GM12878 (cell line): ENCODE measurements around the gene PPFIBP1. TPM values are rescaled to one million over a fixed set of nuclear protein-coding genes. Genes with fewer than 3 reads are reported as not detected.

ENCODE experiments used
- ATAC-seq: fragments of 200-7000 bp; cut with Tn5 transposase; 3 replicates; pipeline ENCODE4 v1.9.1; 2020; ENCODE audit warnings: mild to moderate bottlenecking, moderate library complexity
- BruUV-seq: library from RNA; stranded (reverse); fragments of 400-500 nt; replicated peaks from 2 replicates; lab custom pipeline; 2021; lab: Mats Ljungman, UMichigan
- CTCF ChIA-PET: fragments of 300-600 bp; sonication (Branson Sonifier 250); formaldehyde crosslinking; extraction: SDS; loops from one replicate; lab custom pipeline; 2021; ENCODE audit warnings: inconsistent platforms; lab: Yijun Ruan, JAX
- POLR2A ChIA-PET: fragments of 350-600 bp; formaldehyde crosslinking; extraction: SDS; loops from one replicate; lab custom pipeline; 2021; ENCODE audit warnings: inconsistent platforms; lab: Charles Lee
- RAD21 ChIA-PET: fragments of 300-600 bp; sonication (Branson Sonifier 250); formaldehyde crosslinking; loops from one replicate; lab custom pipeline; 2023; ENCODE audit warnings: antibody characterized with exemption; ENCODE audit not compliant: unreplicated experiment; lab: Charles Lee
- SMC1A ChIA-PET: fragments of 300-600 bp; sonication (Branson Sonifier 250); formaldehyde crosslinking; loops from one replicate; lab custom pipeline; 2023; ENCODE audit not compliant: unreplicated experiment, uncharacterized antibody; lab: Charles Lee
- DNase-seq: peaks from one replicate; pipeline ENCODE4 v3.0.0-alpha.2; 2011; ENCODE audit warnings: low read depth, low spot score
- FAIRE-seq: peaks from 3 replicates; lab custom pipeline; 2011; peaks lifted over from hg19 to GRCh38; lab: Jason Lieb, UNC
- H2AFZ ChIP-seq: 2 replicates; pipeline ENCODE4 v1.6.0; 2011; ENCODE audit warnings: low read depth, low read length, control low read depth; ENCODE audit not compliant: control insufficient read depth
- H3K27ac ChIP-seq: 2 replicates; pipeline ENCODE4 v1.5.1; 2011; ENCODE audit warnings: control low read depth; ENCODE audit not compliant: control insufficient read depth, insufficient read depth
- H3K27me3 ChIP-seq, 2 experiments: replicated peaks in 1 of 2; 2 replicates each; pipeline versions ENCODE4 v1.6.0 to v1.6.1; 2011; ENCODE audit warnings: low read length in 1 of 2; ENCODE audit not compliant: control insufficient read depth in 2 of 2, insufficient read depth in 2 of 2
- H3K36me3 ChIP-seq, 2 experiments: 2 replicates each; pipeline ENCODE4 v1.5.1; 2011; ENCODE audit warnings: low read length in 1 of 2; ENCODE audit not compliant: control insufficient read depth in 2 of 2, insufficient read depth in 2 of 2
- H3K4me1 ChIP-seq: 2 replicates; pipeline ENCODE4 v1.6.1; 2011; ENCODE audit warnings: mild to moderate bottlenecking, low read length, moderate library complexity, mixed read lengths; ENCODE audit not compliant: control insufficient read depth, insufficient read depth
- H3K4me2 ChIP-seq: 2 replicates; pipeline ENCODE4 v1.6.0; 2011; ENCODE audit warnings: control low read depth; ENCODE audit not compliant: control insufficient read depth, insufficient read depth
- H3K4me3 ChIP-seq: fragments of 200-600 bp; sonication (generic); 2 replicates; pipeline ENCODE4 v1.5.1; 2016
- H3K79me2 ChIP-seq: 2 replicates; pipeline ENCODE4 v1.6.0; 2011; ENCODE audit warnings: low read length; ENCODE audit not compliant: control insufficient read depth, insufficient read depth
- H3K9ac ChIP-seq: 2 replicates; pipeline ENCODE4 v1.8.0; 2011; ENCODE audit warnings: low read length, control low read depth, mixed read lengths; ENCODE audit not compliant: control insufficient read depth, insufficient read depth
- H3K9me3 ChIP-seq: replicated peaks from 3 replicates; pipeline ENCODE4 v1.5.1; 2011; ENCODE audit warnings: mild to moderate bottlenecking, low read length; ENCODE audit not compliant: control insufficient read depth, insufficient read depth
- H4K20me1 ChIP-seq: 2 replicates; pipeline ENCODE4 v1.6.0; 2011; ENCODE audit not compliant: control insufficient read depth, insufficient read depth
- ASH2L ChIP-seq: fragments of 300-600, 200-600 bp; sonication (generic); IDR thresholded peaks from 2 replicates; pipeline ENCODE4 v1.6.1; 2017; ENCODE audit warnings: low read depth, mild to moderate bottlenecking, borderline replicate concordance
- EZH2 ChIP-seq: IDR thresholded peaks from 2 replicates; pipeline ENCODE4 v1.6.1; 2012; ENCODE audit warnings: low read depth, mild to moderate bottlenecking, control low read depth, inconsistent platforms, low read length, borderline replicate concordance; ENCODE audit not compliant: control insufficient read depth
- GATAD2B ChIP-seq: fragments of 450-650 bp; conservative IDR thresholded peaks from 2 replicates; pipeline ENCODE4 v1.6.1; 2017; ENCODE audit warnings: low read depth, mild to moderate bottlenecking, moderate library complexity
- MTA2 ChIP-seq: fragments of 450-650 bp; IDR thresholded peaks from 2 replicates; pipeline ENCODE4 v1.6.1; 2016; ENCODE audit warnings: low read depth, mild to moderate bottlenecking, moderate library complexity
- MYB ChIP-seq: fragments of 150-350 bp; IDR thresholded peaks from 2 replicates; pipeline ENCODE4 v1.6.1; 2014; ENCODE audit warnings: mild to moderate bottlenecking, low read depth, low read length, borderline replicate concordance
- NFYA ChIP-seq: IDR thresholded peaks from 2 replicates; pipeline ENCODE4 v1.6.1; 2011; ENCODE audit warnings: low read depth, mild to moderate bottlenecking, low read length, improper control_type of control experiment, borderline replicate concordance
- POLR2AphosphoS5 ChIP-seq: IDR thresholded peaks from 2 replicates; pipeline ENCODE4 v1.6.1; 2011; ENCODE audit warnings: mild to moderate bottlenecking, low read length, inconsistent platforms
- SP1 ChIP-seq: IDR thresholded peaks from one replicate; pipeline ENCODE4 v1.6.1; 2011; ENCODE audit warnings: low read depth, low read length
- SPI1 ChIP-seq: IDR thresholded peaks from 2 replicates; pipeline ENCODE4 v1.6.1; 2011; ENCODE audit warnings: low read depth, mild to moderate bottlenecking, low read length, moderate library complexity, borderline replicate concordance; ENCODE audit not compliant: insufficient read depth
- WGBS: methylation state at CpG from one replicate; pipeline ENCODE4 v1.1.6; 2016; ENCODE audit warnings: low lambda C conversion rate; ENCODE audit not compliant: insufficient replicate concordance, insufficient coverage; ENCODE audit errors: missing lambda C conversion rate; 5-methylcytosine and 5-hydroxymethylcytosine counted together
- in situ Hi-C: fragments of 300-500 bp; cut with MboI; formaldehyde crosslinking; loops from 9 replicates; pipeline ENCODE4 v1.14.3; 2018; ENCODE audit warnings: mixed read lengths
- intact Hi-C: fragments of 100-400 bp; cut with micrococcal nuclease; formaldehyde crosslinking; loops from one replicate; pipeline ENCODE4 v1.14.2; 2022; ENCODE audit not compliant: unreplicated experiment
- polyA plus RNA-seq, 11 experiments: library from polyadenylated mRNA; depleted of rRNA in 4 of 11; unstranded in 6 of 11; stranded (reverse) in 5 of 11; fragments of >200 nt; fragmentation: Nextera tagmentation in 4 of 11; fragmentation: Illumina TruSeq in 1 of 11; extraction: Ambion mirVana in 4 of 11; extraction: Trizol in 1 of 11; gene quantifications; 1 replicate in 1 of 11; 2 replicates in 10 of 11; pipeline versions ENCODE4 v1.2.1 to v1.2.3, GENCODE V29; 2011 to 2016; ENCODE audit warnings: inconsistent platforms in 2 of 11, missing spikeins in 2 of 11, low read depth in 1 of 11
- total RNA-seq, 4 experiments: library from RNA; depleted of rRNA in 3 of 4; stranded (reverse); fragments of >200 nt in 3 of 4; fragmentation: Illumina TruSeq in 1 of 4; extraction: Trizol in 1 of 4; gene quantifications; 2 replicates each; pipeline versions ENCODE4 v1.2.1 to v1.2.3, GENCODE V29; 2013 to 2021
- TF ChIP-seq, protein P1 (sequence below): IDR thresholded peaks from 2 replicates; pipeline ENCODE4 v1.6.1; 2012; ENCODE audit warnings: low read depth, low read length, improper control_type of control experiment
- TF ChIP-seq, protein P2 (sequence below): IDR thresholded peaks from 2 replicates; pipeline ENCODE4 v1.6.1; 2011; ENCODE audit warnings: borderline replicate concordance, low read depth, mild to moderate bottlenecking, moderate library complexity, mixed read lengths, low read length; ENCODE audit not compliant: insufficient read depth; ENCODE audit errors: extremely low read length

PPFIBP1 gene
- total and polyA plus RNA-seq, 10 of the 15 experiments (the other 5 are each of a cell fraction or from before 2014, with no cell fraction given): 0.47 to 7.8 (median 3.6) TPM

DNA sequence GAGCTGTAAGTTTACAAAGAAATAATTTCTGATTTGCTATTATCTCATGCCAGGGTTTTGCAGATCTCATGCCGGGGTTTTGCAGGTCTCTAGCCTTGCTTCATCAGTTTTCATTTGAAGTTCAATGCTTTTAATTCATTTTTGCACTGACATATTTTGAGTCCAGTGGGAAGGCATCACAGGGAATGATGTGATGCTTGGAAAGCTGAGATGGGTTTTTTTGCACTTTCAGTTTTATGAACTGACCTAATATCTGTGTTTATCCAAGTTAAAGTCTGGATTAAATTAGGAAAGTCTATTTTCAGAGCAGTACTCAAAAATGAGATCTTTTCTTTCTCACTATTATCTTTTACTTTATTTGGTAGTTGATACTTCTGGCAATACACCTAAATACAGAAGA, 148.6 kb downstream of the PPFIBP1 start (continued):
- TF ChIP-seq EZH2: no peak
- no peak for TF ChIP-seq GATAD2B
- TF ChIP-seq POLR2AphosphoS5: no peak
- no peak for TF ChIP-seq SPI1
- TF ChIP-seq MYB: no peak
- TF ChIP-seq, protein P1, sequence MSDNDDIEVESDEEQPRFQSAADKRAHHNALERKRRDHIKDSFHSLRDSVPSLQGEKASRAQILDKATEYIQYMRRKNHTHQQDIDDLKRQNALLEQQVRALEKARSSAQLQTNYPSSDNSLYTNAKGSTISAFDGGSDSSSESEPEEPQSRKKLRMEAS: no peak
- TF ChIP-seq, protein P2, sequence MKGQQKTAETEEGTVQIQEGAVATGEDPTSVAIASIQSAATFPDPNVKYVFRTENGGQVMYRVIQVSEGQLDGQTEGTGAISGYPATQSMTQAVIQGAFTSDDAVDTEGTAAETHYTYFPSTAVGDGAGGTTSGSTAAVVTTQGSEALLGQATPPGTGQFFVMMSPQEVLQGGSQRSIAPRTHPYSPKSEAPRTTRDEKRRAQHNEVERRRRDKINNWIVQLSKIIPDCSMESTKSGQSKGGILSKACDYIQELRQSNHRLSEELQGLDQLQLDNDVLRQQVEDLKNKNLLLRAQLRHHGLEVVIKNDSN: no peak

DNA sequence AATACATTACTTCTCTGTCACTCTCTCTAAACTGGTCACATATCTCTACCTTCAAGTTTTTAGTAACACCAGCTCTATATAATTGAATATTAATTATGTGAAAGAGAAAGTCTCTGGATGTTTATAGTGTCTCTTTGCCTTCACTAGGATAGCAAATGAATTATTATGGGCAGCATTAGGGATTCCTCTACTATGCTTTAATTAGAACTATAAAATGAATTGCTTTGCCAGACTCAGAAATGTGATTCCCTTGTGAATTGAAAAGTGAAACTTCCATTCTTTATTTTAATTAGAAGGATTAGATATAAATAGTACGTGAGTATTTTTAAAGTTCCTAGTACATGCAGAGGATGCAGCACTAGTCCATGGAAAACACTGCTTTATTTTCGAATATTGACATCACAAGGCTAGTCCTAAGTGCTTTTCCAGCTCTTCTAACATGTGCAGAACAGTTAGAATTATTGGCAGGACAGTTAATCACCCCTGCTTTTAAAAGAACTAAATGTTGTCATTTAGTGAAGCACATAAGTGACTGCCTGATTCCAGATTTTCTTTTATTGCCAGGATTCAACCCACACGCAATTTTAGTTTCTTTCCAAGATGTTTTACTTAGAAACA, 149.2 kb downstream of the PPFIBP1 start:
- H3K4me1 ChIP-seq: no peaks in the 10 kb centered on the region
- ChIA-PET CTCF (interaction anchor here (0.8 to 1.1 kb wide), 3 partner anchors 10 to 239 kb away, joined by 3 to 4 read pairs (median 4); no protein-coding TSS in a partner anchor), SMC1A (no interaction called here)
- FAIRE-seq: no peak
- no peak for TF ChIP-seq MTA2
- no peak for TF ChIP-seq ASH2L
- TF ChIP-seq NFYA: no peak
- no peak for TF ChIP-seq SP1
- TF ChIP-seq, all 136 proteins: peak for 0
- H2AFZ ChIP-seq: no peak overlapping the region
- ChIA-PET RAD21 (no interaction called here), POLR2A (no interaction called here)
- no peak overlapping the region for H3K27ac ChIP-seq
- ATAC-seq (no peak), DNase-seq (no peak)
- 49% methylated on average over 3 of the region's 3 CpGs for WGBS
- H3K4me2 ChIP-seq: no peak overlapping the region
- no peaks in the 10 kb centered on the region for H3K9me3 ChIP-seq
- no peaks in the 10 kb centered on the region; a peak in 1 of 4 replicates for H3K36me3 ChIP-seq
- no peak overlapping the region for H3K4me3 ChIP-seq
- intact Hi-C loops: no loop called here
- in situ Hi-C loops: loop anchor here (25.0 kb wide), 1 partner anchor 236 kb away; the partner anchor contains the start of gene SMCO2
- H3K9ac ChIP-seq: no peak overlapping the region
- H4K20me1 ChIP-seq: no peaks in the 10 kb centered on the region
- H3K27me3 ChIP-seq: no peaks in the 10 kb centered on the region
- no peaks in the 10 kb centered on the region for H3K79me2 ChIP-seq
- no TSS peak for BruUV-seq
